ENCODE measurements around the gene BTBD8.

The BTBD8 gene

DNA sequence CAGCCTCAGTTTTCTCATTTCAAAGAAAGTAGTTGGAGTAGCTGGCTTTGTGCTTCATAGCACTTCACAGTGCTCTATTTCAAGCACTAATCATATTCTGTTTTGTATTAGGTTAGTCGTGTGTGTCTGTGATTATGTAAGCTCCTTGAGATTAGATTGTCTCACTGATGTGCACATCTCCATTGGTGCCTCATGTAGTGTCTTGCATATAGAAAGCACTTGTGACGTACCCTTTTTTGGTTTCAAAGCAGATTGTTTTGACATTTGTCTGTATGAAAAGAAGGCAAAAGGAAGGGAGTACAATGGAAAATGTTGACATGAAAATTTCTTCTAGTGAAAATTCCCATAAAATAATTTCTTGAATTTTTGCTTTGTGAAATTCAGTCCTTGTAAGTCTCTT lies 13.9 kb downstream of the BTBD8 start:
- no peak for DNase-seq

DNA sequence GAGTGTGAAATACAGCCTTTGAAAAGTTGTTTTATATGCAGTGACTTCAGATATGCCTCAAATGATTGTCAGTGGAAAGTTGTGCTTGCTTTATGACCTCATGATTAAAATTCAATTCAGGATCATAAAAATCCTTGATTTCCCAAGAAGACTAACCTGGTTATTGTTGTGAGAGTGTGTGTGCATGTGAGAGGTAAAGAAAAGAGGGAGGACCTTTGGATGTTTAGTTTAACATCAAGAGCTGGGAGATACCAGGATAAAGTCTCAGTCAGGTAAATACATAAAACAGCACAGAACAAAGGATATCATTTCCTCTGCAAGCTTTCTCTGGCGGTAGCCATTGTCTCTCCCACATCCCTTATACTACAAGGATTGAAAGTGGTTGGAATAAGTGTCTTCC lies 14.4 kb downstream of the BTBD8 start:
- no peak for DNase-seq

DNA sequence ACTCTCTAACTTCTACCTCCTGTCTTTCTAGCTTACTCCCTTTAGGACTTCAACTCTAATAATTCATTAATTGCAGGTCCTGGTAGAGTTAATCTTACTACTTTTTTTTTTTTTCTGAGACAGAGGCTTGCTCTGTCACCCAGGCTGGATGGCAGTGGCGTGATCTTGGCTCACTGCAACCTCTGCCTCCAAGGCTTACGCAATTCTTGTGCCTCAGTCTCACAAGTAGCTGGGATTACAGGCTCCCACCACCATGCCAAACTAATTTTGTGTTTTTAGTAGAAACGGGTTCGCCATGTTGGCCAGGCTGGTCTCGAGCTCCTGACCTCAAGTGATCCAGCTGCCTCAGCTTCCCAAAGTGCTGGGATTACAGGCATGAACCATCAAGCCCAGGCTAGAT lies 15.7 kb downstream of the BTBD8 start:
- no peak for DNase-seq

- DNase-seq = no peak
Observed at GRCh38 chr1:92096317-92096716, 16.2 kb downstream of the BTBD8 start.

GRCh38 chr1:92105546-92106081 lies 25.5 kb downstream of the BTBD8 start:
- no peak for DNase-seq

DNA sequence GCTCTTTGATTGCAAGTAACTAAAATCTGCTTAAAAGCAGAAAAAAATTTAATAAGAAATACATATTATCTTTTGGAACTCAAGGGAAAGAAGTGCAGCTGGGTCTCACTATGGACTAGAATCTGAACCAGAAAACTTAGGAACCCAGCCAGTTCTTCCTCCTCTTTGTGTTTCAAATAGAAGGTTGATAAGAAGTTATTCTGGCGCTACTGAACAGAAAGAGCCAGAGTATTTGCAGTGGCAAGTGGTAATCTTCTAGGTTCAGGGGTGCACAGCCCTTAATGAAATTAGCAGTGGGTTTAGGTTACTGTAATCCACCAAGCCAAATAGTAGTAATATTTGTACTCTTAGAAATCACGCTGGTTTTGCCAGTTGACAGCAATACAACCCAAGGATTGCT lies 28.5 kb downstream of the BTBD8 start:
- DNase-seq = no peak

DNA sequence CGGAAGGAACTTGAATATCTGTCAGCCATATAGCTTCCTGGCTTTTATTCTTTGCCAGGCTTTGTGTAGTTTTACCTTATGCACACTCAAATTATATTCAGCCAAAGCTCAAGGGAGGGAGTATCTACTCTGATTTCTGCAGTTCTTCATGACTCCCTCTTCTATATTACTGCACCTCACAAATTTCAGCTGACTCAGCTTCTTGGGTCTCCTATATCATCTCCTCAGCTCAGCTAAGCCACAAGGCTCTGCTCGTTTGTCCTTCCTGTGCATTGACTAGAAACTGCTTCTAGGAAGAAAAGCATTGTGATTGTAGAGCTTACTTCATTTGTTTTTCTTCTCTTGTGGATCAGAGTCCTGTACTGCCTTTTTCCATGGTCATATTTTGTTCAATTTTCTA lies 37.4 kb downstream of the BTBD8 start:
- DNase-seq = no peak

DNA sequence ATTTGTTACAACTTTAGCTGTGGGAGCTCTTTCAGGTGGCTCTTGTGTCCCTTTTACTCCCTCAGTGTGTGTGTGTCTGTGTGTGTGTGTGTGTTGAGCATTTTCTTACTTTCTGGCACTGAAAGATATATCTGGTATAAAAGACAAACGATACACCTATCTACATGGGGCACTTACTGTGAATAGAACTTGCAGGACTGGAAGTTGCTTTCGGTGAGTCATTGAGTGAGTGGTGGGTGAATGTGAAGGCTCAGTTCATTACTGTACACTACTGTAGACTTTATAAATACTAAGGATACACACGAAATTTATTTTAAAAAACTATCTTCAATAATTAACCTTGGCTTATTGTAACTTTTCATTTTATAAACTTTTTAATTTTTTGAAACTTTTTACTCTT lies 38.7 kb downstream of the BTBD8 start:
- no peak for DNase-seq

DNA sequence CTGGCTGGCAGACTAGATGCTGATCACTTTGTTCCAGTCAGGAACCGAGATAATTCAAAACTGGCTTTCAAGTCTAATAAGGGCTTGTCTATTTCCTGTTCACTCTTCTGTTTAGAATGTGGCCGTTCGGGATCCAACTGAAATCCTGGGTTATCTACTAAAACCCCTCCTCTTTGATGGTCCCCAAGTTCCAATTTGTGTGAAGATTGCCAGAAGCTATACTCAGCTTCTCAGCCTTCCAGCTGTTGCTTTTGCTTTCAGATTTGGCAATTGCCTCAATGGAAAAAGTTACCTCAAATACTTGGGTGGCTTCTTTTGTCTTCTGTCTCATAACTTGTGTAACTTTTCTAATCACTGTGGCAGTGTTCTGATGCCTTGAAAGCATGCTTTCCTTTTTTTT lies 43.7 kb downstream of the BTBD8 start:
- no peak for DNase-seq

- no peak for DNase-seq
Observed at GRCh38 chr1:92125204-92125603, 45.1 kb downstream of the BTBD8 start.

GRCh38 chr1:92126088-92126487 lies 45.9 kb downstream of the BTBD8 start:
- DNase-seq = no peak

- no peak for DNase-seq
Observed at GRCh38 chr1:92134331-92134730, 54.2 kb downstream of the BTBD8 start.

DNA sequence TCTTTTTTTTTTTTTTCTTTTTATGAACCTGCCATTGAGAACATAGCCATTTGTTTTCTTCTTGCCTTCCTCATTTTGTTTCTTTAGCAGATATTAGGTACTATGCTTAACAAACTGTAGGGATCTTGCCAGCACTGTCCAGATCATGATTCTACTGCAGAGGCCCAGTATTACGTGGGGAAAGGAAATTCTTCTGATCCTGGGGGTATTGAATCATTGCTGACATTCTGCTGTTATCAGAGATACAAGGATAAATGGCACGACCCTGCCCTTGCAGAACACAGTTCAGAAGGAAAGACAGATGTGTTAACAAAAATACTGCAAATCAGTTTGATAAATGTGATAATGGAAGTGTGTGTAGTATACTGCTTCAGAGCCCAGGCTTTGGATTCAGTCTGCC lies 56.2 kb downstream of the BTBD8 start:
- no peak for DNase-seq

DNA sequence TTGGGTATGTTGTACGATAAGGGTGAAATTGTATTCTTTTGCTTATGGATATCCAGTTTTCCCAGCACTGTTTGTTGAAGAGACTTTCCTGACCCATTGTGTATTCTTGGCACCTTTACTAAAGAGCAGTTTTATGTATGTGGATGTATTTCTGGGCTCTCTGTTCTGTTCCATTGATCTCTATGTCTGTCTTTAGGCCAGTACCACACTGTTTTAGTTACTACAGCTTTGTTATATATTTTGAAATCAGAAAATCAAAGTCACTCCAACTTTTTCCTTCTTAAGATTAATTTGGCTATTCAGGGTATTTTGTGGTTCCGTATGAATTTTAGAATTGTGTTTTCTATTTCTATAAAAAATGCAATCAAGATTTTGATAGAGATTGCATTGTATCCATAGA lies 74.8 kb downstream of the BTBD8 start:
- DNase-seq = no peak

DNA sequence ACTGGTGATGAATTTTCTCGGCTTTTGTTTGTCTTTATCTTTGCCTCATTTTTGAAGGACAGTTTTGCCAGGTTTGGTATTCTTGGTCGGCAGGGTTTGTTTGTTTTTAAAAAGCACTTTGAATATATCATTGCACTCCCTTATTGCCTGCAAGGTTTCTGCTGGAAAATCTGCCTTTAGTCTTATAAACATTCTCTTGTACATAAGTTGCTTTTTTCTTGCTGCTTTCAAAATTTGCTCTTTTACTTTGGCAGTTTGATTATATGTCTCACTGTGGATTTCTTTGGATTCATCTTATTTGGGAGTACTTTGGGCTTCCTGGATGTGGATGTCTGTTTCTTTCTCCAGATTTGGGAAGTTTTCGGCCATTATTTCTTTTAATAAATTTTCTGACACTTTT lies 79.4 kb downstream of the BTBD8 start:
- no peak for DNase-seq

DNA sequence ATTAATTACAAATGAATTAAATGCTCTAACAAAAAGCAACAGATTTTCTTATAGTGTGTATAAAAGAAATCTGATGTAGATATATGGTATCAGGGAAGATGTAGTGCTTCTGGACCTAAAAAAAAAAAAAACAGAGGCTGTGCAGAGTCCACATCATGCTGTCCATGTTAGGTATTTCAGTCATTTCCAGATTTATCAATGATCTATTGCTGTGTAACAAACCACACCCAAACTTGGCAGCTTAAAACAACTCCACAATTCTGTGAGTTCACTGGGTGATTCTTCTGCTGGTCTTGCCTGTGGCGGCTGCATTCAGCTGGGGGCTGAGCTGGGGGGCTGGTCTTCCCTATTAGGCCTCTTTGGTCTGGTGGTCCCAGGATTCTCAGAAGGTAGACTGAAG lies 85.2 kb downstream of the BTBD8 start:
- no peak for DNase-seq

DNA sequence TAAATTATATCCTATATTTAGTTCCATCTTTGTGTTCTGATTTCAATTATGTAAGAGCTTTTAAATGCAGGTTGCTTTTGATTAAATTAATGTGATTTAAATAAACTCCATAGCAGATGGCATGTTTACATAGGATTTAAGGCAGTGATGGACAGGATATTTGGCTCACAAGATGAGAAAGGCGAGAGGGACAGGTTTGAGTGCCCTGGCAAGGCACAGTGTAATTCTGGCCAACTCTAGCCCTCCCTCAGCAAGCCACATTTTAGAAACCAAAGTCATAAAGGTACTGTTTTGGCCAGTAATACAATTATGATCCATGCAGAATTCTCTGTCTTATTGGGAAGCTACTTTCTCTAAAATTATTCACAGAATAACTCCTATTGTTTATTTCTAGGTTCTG lies 87.0 kb downstream of the BTBD8 start:
- no peak for DNase-seq

- no peak for DNase-seq
Observed at GRCh38 chr1:92168657-92169056, 88.5 kb downstream of the BTBD8 start.

DNA sequence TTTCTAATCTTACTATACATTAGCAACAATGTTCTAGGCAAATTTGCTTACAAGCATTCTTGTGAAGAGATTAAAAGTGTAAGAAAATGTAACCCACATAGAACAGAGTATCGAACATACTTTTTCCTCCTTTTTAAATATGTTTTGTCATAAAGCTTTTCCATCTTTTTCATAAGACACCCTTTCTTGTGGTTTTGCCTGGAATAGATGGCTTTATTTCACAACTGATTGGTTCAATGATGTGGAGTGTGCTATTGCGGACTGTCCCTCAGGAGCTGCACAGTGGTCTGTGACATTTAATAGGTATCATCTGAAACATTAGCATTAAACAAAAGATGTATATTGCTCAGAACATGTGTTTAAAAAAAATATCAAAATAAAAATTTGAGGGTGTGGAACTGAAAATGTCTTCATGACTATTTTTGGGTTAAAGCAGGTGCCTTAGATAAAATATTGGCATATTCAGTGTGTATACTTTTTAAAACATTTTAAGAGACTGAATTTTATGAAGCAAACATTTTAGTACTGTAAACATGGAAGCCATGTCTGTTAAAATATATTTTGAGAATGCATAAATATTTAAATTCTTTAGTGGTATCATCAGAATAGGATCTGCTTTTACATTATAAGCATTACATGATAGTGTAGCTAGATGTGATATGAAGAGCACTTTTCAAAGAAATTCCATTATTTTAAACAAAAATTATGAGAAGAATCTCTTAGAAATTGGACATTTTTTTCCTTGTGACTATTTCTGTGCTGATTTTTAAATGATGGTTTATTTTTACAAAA lies 89.3 kb downstream of the BTBD8 start:
- DNase-seq = no peak

DNA sequence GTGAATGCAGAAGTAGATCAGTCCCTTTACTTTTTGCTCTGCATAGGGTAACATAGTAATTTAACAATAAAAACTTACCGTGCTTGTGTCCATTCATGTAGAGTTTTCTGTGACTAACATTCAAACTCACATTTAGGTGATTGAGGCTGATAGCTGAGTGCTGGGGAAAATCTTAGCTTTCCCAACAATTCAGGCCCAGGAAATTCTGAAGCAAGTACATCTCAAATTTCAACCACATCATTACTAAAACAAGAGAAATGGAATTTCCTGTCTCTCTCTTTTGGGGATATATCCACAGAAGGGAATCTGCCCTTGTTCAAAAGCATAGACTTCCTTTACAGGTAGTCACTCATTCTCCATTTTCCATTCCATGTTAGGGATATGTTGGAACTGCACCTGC lies 104.5 kb downstream of the BTBD8 start:
- DNase-seq = no peak

DNA sequence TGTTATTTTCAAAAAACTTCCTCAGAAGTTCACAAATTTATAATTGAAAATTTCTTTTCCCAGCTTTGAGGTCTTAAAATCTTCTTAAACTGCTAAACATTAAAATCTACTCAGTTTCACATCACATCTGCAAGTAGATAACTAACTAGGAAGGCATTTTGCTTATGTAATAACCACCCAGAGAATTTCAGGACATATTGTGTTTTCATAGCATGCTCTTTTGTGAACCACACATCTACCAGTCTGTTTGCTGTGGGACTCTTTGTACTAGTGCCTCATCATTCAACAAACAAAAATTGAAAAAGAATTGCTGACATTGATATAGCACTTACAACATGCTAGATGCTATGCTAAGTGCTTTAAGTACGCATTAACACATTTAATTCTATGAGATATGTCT lies 105.9 kb downstream of the BTBD8 start:
- DNase-seq = no peak

DNA sequence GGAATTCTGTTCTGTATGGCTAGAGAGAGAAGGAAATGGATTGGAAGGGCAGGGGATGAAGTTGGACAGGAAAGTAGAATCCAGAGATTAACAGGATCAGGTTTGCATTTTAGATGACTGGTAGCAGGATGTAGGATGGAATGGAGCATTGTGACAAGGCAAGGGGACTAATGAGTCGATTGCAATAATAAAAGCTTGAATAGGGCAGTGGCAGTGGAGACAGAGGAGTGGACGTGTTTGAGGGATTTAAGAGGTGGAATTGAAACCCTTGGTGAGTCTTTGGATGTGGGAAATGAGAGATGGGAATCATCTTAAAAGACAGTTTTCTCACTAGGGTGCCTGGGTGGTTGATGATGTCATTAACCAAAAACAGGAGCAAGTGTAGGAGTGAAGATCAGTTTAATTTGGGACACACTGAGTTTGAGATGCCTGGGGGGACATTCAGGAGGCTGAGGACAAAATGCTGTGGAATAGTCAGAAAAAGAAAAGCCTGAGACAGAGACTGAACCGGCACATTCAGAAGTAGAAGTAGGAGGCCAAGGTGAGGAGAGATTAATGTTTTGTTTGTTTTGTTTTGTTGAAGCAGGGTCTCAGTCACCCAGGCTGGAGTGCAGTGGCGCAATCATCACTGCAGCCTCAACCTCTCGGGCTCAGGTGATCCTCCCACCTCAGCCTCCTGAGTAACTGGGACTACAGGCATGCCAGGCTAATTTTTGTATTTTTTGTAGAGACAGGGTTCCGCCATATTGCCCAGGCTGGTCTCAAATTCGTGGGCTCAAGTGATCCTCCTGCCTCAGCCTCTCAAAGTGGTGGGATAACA lies 108.5 kb downstream of the BTBD8 start:
- no peak for DNase-seq

- no peak for DNase-seq
Observed at GRCh38 chr1:92191726-92192125, 111.6 kb downstream of the BTBD8 start.

- no peak for DNase-seq
Observed at GRCh38 chr1:92192246-92192645, 112.1 kb downstream of the BTBD8 start.

Data from DMS79 (cell line).